GM23338 (cell line): ENCODE data around the gene ICE1.

ENCODE experiments used
- CREB1 ChIP-seq: fragments of 250-450 bp; sonication (Bioruptor Pico); IDR thresholded peaks from 2 replicates; pipeline ENCODE4 v1.5.0; 2020; ENCODE audit warnings: low read depth, mild to moderate bottlenecking, moderate library complexity
- CTCF ChIP-seq, 2 experiments: fragments of 200-600 bp in 1 of 2; sonication (generic) in 1 of 2; conservative IDR thresholded peaks; 2 replicates each; pipeline versions ENCODE4 v1.5.1 to v1.6.1; 2016 to 2017; ENCODE audit warnings: antibody characterized with exemption in 2 of 2, low read depth in 2 of 2, mild to moderate bottlenecking in 2 of 2, moderate library complexity in 1 of 2
- EZH2 ChIP-seq: fragments of 200-600 bp; sonication (generic); IDR thresholded peaks from one replicate; pipeline ENCODE4 v1.8.0; 2017; ENCODE audit warnings: antibody characterized with exemption, mild to moderate bottlenecking, low read depth; ENCODE audit not compliant: unreplicated experiment
- EZH2phosphoT487 ChIP-seq: fragments of 200-600 bp; sonication (generic); IDR thresholded peaks from one replicate; pipeline ENCODE4 v1.8.1; 2018; ENCODE audit warnings: antibody characterized with exemption; ENCODE audit not compliant: unreplicated experiment
- JUNB ChIP-seq: IDR thresholded peaks from one replicate; pipeline ENCODE4 v1.6.1; 2016; ENCODE audit warnings: antibody characterized with exemption; ENCODE audit not compliant: unreplicated experiment
- POLR2AphosphoS5 ChIP-seq: IDR thresholded peaks from 2 replicates; pipeline ENCODE4 v1.6.1; 2016; ENCODE audit warnings: antibody characterized with exemption, low read depth
- REST ChIP-seq: IDR thresholded peaks from one replicate; pipeline ENCODE4 v1.6.1; 2018; ENCODE audit warnings: antibody characterized with exemption; ENCODE audit not compliant: unreplicated experiment
- STAT1 ChIP-seq: IDR thresholded peaks from one replicate; pipeline ENCODE4 v1.6.1; 2016; ENCODE audit warnings: antibody characterized with exemption; ENCODE audit not compliant: unreplicated experiment
- ZNF114 ChIP-seq: fragments of 250-450 bp; sonication (Bioruptor Pico); IDR thresholded peaks from 2 replicates; pipeline ENCODE4 v1.5.0; 2020; ENCODE audit warnings: mild to moderate bottlenecking, moderate library complexity
- ZNF331 ChIP-seq: fragments of 250-450 bp; sonication (Bioruptor Pico); IDR thresholded peaks from 2 replicates; pipeline ENCODE4 v1.5.0; 2020; ENCODE audit warnings: low read depth, mild to moderate bottlenecking, moderate library complexity

GRCh38 chr5:5456858-5457257 lies 34.4 kb downstream of the ICE1 start:
- no peak for TF ChIP-seq CTCF (conservative IDR thresholded peaks at IDR 0.05; ENCODE audit: low read depth in 2 of 2)
- no peak for TF ChIP-seq EZH2
- no peak for TF ChIP-seq CREB1
- no peak for TF ChIP-seq POLR2AphosphoS5
- TF ChIP-seq EZH2phosphoT487, result no peak
- TF ChIP-seq STAT1, result no peak
- TF ChIP-seq ZNF114, result no peak
- TF ChIP-seq JUNB, result no peak
- TF ChIP-seq REST, result no peak
- TF ChIP-seq ZNF331, result no peak
